Measurements from ENCODE around the gene HACD2. TPM values are rescaled to one million over a fixed set of nuclear protein-coding genes. Genes with fewer than 3 reads are reported as not detected.

HACD2 gene
- total RNA-seq, 1 experiment from 2014 or later: 27.4 TPM

DNA sequence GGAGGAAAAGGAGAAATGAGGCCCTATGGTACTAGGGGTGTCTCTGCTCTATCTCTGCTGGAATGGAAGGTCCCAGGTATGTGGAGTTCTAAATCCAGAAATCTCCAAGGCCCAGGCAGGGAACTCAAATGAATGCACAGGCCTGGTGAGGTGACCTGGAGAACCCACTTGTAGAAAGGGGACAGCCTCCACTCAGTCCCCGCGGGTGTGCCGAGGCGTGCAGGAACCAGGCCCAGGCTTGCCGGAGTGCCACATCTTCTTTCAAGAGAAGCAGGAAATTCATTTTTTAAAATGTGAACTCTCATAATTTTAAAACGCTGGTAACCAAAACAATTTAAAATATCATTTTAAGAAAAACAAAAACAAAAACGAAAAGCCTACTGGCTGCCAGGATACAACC, 103.8 kb downstream of the HACD2 start:
- Histone ChIP-seq H3K4me2 (ENCODE audit: insufficient read depth, insufficient read length, low read length) (no peak overlapping the region), H2AFZ (ENCODE audit: low read length) (no peak overlapping the region), H3K18ac (ENCODE audit: insufficient read length, low read depth, low read length) (no peak overlapping the region), H3K9me3 (ENCODE audit: control insufficient read depth, low read depth, low read length) (no peaks in the 10 kb centered on the region), H3K79me2 (ENCODE audit: insufficient read depth, low read length) (no peaks in the 10 kb centered on the region), H3K9ac (ENCODE audit: extremely low read depth, insufficient read length, low read length) (no peak overlapping the region), H2BK12ac (ENCODE audit: insufficient read length, low read depth, low read length) (no peak overlapping the region), H4K91ac (ENCODE audit: insufficient read length, low read depth, low read length) (no peak overlapping the region), H2BK15ac (ENCODE audit: low read depth, low read length) (no peak overlapping the region), H3K4ac (ENCODE audit: low read depth, low read length) (no peak overlapping the region), H2BK20ac (ENCODE audit: low read depth, low read length, poor library complexity, severe bottlenecking) (no peak overlapping the region), H4K20me1 (ENCODE audit: control insufficient read depth, insufficient read depth, insufficient read length) (no peaks in the 10 kb centered on the region), H3K79me1 (ENCODE audit: insufficient read depth, low read depth, low read length, poor library complexity, severe bottlenecking) (no peaks in the 10 kb centered on the region), H3T11ph (ENCODE audit: low read length) (no peak overlapping the region), H3K27ac (ENCODE audit: insufficient read length, low read depth, low read length) (no peak overlapping the region), H3K27me3 (ENCODE audit: insufficient read depth, low read length) (no peaks in the 10 kb centered on the region), H2BK120ac (ENCODE audit: low read depth, low read length, poor library complexity, severe bottlenecking) (no peak overlapping the region), H4K8ac (replicated peaks; ENCODE audit: insufficient read length, low read depth, low read length) (no peak overlapping the region), H3K23ac (ENCODE audit: insufficient read length, low read depth, low read length) (no peak overlapping the region), H2AK5ac (ENCODE audit: insufficient read length, low read length) (no peak overlapping the region), H3K14ac (ENCODE audit: insufficient read depth, low read length) (no peak overlapping the region), H4K5ac (ENCODE audit: insufficient read length, low read depth, low read length) (no peak overlapping the region), H3K23me2 (ENCODE audit: insufficient read length, low read depth, low read length, poor library complexity, severe bottlenecking) (no peaks in the 10 kb centered on the region), H2BK5ac (ENCODE audit: insufficient read length, low read length) (no peak overlapping the region), H3K4me1 (ENCODE audit: insufficient read depth, low read length) (no peaks in the 10 kb centered on the region), H3K56ac (ENCODE audit: insufficient read length, low read depth, low read length) (no peak overlapping the region)
- Mint-ChIP-seq H3K27ac (no peak overlapping the region; a peak in 1 of 7 replicates), H3K27me3 (ENCODE audit: low read depth) (peaks cover 2% of the 10 kb centered on the region), H3K9me3 (no peaks in the 10 kb centered on the region; a peak in 1 of 5 replicates), H3K36me3 (ENCODE audit: insufficient read depth in 1 of 3, low read depth in 3 of 3) (no peaks in the 10 kb centered on the region), H3K4me1 (0 out of 4 replicates have a peak, but pooled peaks cover 0 to 2% of the 10 kb centered on the region in 2 experiments), H3K4me3 (no peak overlapping the region)
- no peak for DNase-seq
- WGBS (ENCODE audit: extremely low coverage, insufficient read length, low lambda C conversion rate): no CpG with 5 or more reads among the region's 7 CpGs
- TF ChIP-seq, protein P1, sequence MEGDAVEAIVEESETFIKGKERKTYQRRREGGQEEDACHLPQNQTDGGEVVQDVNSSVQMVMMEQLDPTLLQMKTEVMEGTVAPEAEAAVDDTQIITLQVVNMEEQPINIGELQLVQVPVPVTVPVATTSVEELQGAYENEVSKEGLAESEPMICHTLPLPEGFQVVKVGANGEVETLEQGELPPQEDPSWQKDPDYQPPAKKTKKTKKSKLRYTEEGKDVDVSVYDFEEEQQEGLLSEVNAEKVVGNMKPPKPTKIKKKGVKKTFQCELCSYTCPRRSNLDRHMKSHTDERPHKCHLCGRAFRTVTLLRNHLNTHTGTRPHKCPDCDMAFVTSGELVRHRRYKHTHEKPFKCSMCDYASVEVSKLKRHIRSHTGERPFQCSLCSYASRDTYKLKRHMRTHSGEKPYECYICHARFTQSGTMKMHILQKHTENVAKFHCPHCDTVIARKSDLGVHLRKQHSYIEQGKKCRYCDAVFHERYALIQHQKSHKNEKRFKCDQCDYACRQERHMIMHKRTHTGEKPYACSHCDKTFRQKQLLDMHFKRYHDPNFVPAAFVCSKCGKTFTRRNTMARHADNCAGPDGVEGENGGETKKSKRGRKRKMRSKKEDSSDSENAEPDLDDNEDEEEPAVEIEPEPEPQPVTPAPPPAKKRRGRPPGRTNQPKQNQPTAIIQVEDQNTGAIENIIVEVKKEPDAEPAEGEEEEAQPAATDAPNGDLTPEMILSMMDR (conservative IDR thresholded peaks at IDR 0.05): no peak

All from H9 (cell line).